NCI-H510A treated with DMSO at 0.1 percent for 48 hours (cell line): ENCODE data around the gene CXADR.
"Not testable (repeated sequence)": the region's sequence is repeated elsewhere in the genome, so short reads cannot be mapped to it uniquely, and the experiment has no call there.

Experiments
- DNase-seq: peaks from one replicate; lab custom pipeline; 2025; lab: John Stamatoyannopoulos, UW

CXADR gene

GRCh38 chr21:17502985-17503384 lies 9.9 kb upstream of the CXADR start:
- not testable (repeated sequence) for DNase-seq

DNA sequence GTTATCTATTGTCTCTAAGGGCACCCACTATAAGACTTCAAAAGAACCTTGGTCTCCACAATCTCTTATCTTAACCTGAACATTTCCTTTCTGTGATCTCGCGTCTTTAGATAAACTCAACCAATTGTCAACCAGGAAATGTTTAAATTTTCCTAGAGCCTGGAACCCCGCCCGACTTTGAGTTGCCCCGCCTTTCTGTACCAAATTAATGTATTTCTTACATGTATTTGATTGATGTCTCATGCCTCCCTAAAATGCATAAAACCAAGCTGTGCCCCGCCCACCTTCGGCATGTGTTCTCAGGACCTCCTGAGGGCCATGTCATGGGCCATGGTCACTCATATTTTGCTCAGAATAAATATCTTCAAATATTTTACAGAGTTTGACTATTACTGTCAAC lies 5.9 kb upstream of the CXADR start:
- no peak for DNase-seq

GRCh38 chr21:17507591-17507990 lies 5.3 kb upstream of the CXADR start:
- DNase-seq, result no peak

- peak; percentile 6 for DNase-seq
Observed at GRCh38 chr21:17513214-17514123, 626 bp downstream of the CXADR start.

DNA sequence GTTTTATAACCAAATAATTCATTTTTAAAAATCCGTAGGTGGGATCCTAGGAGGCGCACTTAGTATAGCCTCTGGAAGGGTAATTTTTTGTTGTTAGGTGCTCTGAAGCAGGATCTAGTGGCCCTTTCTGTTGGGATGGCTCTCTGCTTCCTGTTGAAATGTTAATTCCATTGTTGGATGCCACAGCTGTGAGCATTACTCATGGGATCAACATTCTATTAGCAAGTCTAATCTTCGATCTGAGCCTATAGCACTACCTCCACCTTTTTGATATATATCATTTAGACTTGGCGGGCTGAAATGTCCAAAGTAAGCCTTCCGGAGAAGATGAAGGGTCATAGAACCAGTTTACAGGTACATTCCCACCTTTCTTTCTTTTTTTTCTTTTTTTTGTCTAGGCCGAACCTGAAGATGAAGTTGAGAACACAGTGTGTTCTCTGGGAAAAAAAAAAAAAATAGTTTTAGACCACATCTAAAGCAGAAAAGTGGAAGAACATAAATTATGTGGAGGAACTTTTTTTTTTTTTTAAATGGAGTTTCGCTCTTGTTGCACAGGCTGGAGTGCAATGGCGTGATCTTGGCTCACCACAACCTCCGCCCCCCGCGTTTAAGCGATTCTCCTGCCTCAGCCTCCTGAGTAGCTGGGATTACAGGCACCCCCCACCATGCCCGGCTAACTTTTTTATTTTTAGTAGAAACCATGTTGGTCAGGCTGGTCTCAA lies 1.4 kb downstream of the CXADR start:
- DNase-seq, result no peak

- DNase-seq, result not testable (repeated sequence)
Observed at GRCh38 chr21:17517008-17517407, 4.2 kb downstream of the CXADR start.

- DNase-seq, result no peak
Observed at GRCh38 chr21:17519208-17519738, 6.4 kb downstream of the CXADR start.

- no peak for DNase-seq
Observed at GRCh38 chr21:17519965-17520609, 7.2 kb downstream of the CXADR start.

- peak; percentile 2 for DNase-seq
Observed at GRCh38 chr21:17523007-17523451, 10.2 kb downstream of the CXADR start.

DNA sequence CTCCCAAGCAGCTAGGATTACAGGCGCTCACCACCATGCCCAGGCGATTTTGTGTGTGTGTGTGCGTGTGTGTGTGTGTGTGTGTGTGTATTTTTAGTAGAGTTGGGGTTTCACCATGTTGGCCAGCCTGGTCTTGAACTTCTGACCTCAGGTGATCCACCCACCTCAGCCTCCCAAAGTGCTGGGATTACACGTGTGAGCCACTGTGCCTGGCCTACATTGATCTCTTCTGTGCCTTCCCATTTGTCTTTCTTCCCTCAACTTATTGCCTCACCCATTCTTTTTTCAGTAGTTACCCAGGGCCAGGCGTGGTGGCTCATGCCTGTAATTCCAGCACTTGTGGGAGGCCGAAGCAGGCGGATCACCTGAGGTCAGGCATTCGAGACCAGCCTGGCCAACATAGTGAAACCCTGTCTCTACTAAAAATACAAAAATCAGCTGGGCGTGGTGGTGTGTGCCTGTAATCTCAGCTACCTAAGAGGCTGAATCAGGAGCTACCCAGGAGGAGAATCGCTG lies 11.2 kb downstream of the CXADR start:
- DNase-seq, result not testable (repeated sequence)

DNA sequence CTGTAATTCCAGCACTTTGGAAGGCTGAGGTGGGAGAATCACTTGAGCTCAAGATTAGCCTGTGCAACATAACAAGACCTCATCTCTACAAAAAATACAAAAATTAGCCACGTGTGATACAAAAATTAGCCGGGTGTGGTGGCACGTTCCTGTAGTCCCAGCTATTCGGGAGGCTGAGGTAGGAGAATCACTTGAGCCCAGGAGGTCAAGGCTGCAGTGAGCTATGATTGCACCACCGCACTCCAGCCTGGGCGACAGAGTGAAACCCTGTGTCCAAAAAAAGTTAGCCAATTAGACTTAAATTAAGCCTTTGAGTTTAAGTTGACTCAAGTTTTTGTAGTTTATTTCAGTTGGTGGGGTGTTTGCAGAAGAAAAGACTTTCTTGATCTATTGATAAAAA lies 11.8 kb downstream of the CXADR start:
- no peak for DNase-seq

DNA sequence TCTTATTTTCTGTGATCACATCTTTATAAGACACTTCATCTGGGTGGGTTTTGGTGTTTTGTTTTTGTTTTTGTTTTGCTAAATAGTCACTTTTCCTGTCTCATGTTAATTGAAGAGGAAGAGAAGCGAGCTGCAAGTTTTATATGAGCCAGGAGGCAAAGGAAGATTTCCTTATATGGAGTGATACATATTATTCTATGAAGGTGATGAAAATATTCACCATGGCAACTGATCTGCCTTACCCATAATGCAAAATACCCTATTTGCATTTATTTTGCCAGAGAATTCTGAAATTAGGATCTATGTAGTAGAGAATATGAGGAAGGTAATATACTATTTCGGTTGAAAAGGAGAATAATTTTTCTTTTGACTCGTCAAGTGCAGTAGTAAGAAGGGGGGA lies 13.9 kb downstream of the CXADR start:
- no peak for DNase-seq

DNA sequence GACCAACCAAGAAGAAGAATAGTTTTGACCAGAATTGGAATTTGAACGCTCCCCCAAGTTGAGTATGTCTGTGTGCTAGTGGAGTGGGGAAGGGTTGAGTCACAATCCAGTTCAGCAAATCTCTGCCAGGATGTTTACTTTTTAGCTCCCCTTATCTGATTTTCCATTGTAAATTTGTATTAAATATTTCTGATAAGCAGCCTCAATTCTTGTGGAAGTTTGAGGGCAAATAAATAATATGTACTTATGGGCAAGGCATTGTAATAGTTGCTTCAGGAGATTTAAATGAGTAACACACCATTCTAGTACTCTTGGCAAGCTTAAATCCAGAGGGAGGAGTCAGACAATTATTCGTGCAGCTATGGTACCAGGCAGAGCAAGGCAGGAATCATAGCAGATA lies 14.4 kb downstream of the CXADR start:
- no peak for DNase-seq

GRCh38 chr21:17527711-17528110 lies 14.9 kb downstream of the CXADR start:
- DNase-seq, result no peak

DNA sequence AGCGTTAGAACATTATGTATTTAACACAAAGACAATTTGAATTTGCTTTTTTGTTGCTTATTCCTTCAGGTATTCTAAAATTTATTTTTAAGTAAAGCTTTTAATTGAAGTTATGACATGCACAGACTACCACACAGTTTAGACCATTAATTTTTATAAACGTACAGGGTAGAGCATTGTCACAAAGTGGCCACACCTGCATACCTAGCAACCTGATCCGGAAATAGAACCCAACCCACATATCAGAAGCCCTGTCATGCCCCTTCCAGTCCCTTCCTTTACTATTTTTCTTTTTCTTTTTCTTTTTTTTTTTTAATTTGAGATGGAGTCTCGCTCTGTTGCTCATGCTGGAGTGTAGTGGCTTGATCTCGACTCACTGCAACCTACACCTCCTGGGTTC lies 16.8 kb downstream of the CXADR start:
- DNase-seq, result no peak

DNA sequence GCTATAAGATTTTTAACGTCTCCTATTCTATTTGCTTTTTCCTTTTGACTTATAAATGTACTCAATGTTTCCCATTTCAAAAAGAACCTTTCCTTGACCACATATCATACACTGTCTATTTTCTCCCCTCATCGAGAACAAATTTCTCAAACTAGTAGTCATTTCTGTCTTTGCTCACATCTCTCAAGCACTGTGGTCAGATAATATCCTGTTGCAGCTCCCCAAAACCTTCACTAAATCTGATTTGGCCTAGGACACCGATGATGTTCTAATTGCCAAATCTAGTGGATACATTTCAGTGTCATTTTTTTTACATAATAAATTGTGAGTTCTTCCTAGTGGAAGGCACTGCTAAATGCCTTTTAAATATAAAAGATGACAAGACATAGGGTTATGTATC lies 19.4 kb downstream of the CXADR start:
- no peak for DNase-seq

- DNase-seq, result no peak
Observed at GRCh38 chr21:17536381-17536780, 23.5 kb downstream of the CXADR start.

DNA sequence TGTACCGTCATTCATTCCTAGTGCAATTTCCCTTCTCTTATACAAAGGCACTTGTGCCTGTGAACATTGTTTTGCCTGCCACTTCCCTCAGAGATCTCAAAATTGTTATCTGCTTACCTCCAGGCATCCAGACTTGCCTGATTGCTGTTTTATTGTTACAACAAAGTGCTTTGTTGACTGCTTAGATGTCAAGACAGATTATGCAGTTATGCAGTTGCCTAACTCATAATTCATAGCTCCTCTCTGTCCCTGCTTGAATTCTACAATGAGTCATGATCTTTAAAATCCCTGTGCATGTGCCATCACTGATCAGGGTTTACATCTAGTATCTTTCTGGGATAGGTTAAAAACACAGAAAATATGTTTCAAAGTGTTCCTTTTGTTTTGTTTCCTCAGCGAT lies 24.5 kb downstream of the CXADR start:
- no peak for DNase-seq

- DNase-seq, result no peak
Observed at GRCh38 chr21:17538576-17538975, 25.7 kb downstream of the CXADR start.

DNA sequence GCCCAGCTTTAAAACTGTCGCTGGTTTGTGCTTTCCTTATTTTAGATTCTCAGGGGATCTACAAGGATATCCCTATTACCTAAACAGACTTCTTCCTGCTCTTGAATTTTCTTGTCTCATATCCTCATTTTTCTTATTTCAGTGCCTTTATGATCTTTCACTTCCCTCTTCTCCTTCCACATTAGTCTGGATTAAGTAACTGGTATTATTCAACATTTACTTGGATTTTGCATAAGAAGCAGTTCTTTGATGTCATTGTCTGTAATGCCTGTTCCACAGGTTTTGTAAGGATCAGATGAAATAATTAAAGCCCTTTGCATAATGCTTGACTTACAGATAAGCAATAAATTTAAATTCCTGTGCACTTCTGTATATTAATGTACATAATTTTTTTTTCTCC lies 26.5 kb downstream of the CXADR start:
- DNase-seq, result no peak

DNA sequence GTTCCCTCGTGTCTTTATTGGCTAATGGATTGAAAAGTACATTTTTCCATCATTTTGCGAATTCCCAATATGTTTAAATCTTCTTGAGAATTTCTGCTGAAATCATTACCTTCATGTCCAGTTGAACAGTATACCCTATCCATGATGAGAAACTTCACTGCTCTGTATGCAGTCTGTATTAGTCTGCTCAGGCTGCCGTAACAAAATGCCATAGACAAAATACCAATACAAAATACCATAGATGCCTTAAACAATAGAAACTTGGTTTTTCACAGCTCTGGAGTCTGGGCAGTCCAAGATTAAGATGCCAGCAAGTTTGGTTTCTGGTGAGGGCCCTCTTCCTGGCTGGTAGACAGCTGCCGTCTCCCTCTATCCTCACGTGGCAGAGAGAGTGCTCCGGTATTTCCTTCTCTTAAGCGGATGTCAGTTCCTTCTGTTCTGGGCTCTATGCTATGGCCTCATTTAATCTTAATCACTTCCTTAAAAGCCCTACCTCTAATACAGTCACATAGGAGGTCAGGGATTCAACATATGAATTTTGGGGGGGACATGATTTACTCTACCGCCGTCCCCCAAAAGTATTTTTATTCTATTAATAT lies 27.0 kb downstream of the CXADR start:
- no peak for DNase-seq

- no peak for DNase-seq
Observed at GRCh38 chr21:17540530-17540929, 27.7 kb downstream of the CXADR start.
